Stomach smooth muscle (tissue), 2 donors: ENCODE measurements around the gene CLTB.
"Not testable (repeated sequence)": the region's sequence is repeated elsewhere in the genome, so short reads cannot be mapped to it uniquely, and the experiment has no call there.

ENCODE experiments used
- H3K27ac ChIP-seq: one replicate; pipeline ENCODE4 v1.7.0; 2013; ENCODE audit warnings: mild to moderate bottlenecking, low read length, inconsistent platforms
- H3K27me3 ChIP-seq, 2 donors: one replicate each; pipeline ENCODE4 v1.7.0; 2013; ENCODE audit warnings: low read length in 2 of 2; ENCODE audit not compliant: insufficient read depth in 2 of 2, control insufficient read depth in 1 of 2
- H3K36me3 ChIP-seq, 2 donors: one replicate each; pipeline ENCODE4 v1.7.0; 2013; ENCODE audit warnings: low read length in 2 of 2; ENCODE audit not compliant: control insufficient read depth in 2 of 2, insufficient read depth in 2 of 2
- H3K4me1 ChIP-seq: one replicate; pipeline ENCODE4 v1.7.0; 2013; ENCODE audit warnings: low read length; ENCODE audit not compliant: control insufficient read depth, insufficient read depth
- H3K4me3 ChIP-seq, 2 donors: one replicate each; pipeline ENCODE4 v1.7.0; 2013; ENCODE audit warnings: low read length in 2 of 2
- H3K9ac ChIP-seq, 2 donors: one replicate each; pipeline ENCODE4 v1.7.0; 2013; ENCODE audit warnings: low read length in 2 of 2, mild to moderate bottlenecking in 1 of 2
- H3K9me3 ChIP-seq, 2 donors: one replicate each; pipeline ENCODE4 v1.7.0; 2013; ENCODE audit warnings: low read length in 2 of 2; ENCODE audit not compliant: control insufficient read depth in 2 of 2
- donor health status: healthy.
- donor health status: Pancreatic carcinoma.

CLTB gene

DNA sequence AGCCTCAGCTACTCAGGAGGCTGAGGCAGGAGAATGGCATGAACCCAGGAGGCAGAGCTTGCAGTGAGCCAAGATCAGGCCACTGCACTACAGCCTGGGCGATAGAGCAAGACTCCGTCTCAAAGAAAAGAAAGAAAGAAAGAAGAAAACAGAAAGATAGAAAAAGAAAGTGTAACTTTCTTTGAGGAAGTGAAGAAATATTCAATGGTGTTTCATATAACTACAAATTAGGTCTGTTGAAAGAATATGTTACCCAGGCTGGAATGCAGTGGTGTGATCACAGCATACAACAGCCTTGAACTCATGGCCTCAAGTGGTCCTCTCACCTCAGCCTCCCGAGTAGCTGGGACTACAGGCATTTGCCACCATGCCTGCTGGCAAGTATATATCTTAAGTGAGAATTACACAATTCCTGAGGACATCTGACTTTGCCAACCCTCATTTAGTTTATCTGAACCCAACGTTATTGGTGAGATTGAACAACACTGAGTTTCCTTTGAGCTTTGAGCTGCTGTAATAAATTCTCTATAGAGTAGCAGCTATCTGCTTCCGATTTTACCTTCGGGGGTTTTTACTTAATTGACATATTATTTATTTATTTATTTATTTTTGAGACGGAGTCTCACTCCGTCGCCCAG is 29.8 kb upstream of the CLTB start:
- H3K9me3 ChIP-seq: no peaks in the 10 kb centered on the region
- H3K4me1 ChIP-seq: peaks cover 20% of the 10 kb centered on the region
- H3K36me3 ChIP-seq: no peaks in the 10 kb centered on the region
- peaks cover 0 to 2% of the 10 kb centered on the region in 2 donors for H3K27me3 ChIP-seq
- H3K27ac ChIP-seq: no peak overlapping the region
- no peak overlapping the region for H3K4me3 ChIP-seq
- H3K9ac ChIP-seq: no peak overlapping the region

- Histone ChIP-seq H3K9me3 (no peaks in the 10 kb centered on the region), H3K27ac (no peak overlapping the region), H3K27me3 (peaks cover 0 to 7% of the 10 kb centered on the region in 2 donors), H3K9ac (no peak overlapping the region), H3K4me3 (no peak overlapping the region), H3K4me1 (peaks cover 19% of the 10 kb centered on the region), H3K36me3 (no peaks in the 10 kb centered on the region)
Observed at GRCh38 chr5:176444742-176445141, 28.4 kb upstream of the CLTB start.

- H3K4me3 ChIP-seq, H3K9me3 ChIP-seq, H3K27me3 ChIP-seq, H3K27ac ChIP-seq, H3K36me3 ChIP-seq, H3K9ac ChIP-seq, H3K4me1 ChIP-seq: not testable (repeated sequence)
Observed at GRCh38 chr5:176442911-176443310, 26.6 kb upstream of the CLTB start.

DNA sequence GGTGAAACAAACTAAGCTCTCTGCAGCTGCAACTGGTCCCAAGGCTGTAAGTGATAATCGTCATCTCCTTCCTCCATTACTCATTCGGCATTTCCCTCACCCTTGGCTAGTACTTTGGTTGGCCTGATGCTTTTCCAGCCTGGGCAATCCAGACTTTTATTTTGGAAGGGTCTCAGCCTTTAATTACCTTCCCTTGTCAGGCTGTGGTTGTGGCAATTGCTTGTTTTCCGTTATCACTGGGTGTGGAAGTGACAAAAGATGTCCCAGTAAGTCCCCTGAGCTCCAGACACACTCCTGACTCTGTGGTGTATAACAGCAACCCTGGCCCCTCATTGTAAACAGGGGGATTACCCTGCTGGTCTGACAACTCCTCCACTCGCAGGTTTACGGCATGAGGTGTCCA is 25.6 kb upstream of the CLTB start:
- Histone ChIP-seq H3K9ac (no peak overlapping the region), H3K4me1 (peaks cover under 1% of the 10 kb centered on the region), H3K36me3 (no peaks in the 10 kb centered on the region), H3K27ac (no peak overlapping the region), H3K4me3 (no peak overlapping the region), H3K27me3 (peaks cover 0 to 7% of the 10 kb centered on the region in 2 donors), H3K9me3 (no peaks in the 10 kb centered on the region)

DNA sequence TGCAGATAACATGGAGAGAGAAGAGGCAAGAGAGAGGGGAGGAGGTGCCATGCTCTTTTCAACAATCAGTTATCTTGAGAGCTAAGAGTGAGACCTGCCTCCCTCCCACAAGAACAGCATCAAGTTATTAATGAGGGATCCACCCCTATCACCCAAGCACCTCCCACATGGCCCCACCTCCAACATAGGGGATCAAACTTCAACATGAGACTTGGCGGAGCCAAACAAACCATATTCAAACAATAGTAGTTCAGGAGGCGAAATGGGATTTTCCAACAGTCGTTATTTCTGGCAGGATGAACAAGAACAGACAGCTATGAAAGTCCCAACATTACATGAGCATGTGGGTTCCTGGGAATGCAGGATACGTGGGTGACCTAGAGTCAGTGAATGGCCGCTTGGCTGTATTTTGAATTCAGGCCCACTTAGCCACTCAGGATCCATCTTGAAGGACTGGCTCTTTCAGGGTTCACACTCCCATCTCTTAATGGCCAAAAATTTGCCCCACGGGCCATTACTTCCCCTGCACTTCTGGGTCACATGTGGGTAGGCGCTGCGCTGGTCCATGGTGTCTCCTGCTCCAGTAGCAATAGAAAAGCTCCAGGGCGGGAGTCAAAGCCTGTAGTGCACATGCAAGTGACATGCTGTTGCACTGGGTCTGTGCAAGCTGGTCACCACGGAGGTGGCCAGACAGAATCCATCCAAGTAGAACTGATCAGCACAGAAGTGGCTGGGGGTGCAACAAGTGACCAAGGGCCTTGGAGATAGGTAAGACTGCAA is 24.8 kb upstream of the CLTB start:
- Histone ChIP-seq H3K27ac (no peak overlapping the region), H3K4me3 (no peak overlapping the region), H3K9me3 (no peaks in the 10 kb centered on the region), H3K27me3 (peaks cover 0 to 7% of the 10 kb centered on the region in 2 donors), H3K9ac (no peak overlapping the region), H3K4me1 (no peaks in the 10 kb centered on the region), H3K36me3 (no peaks in the 10 kb centered on the region)

DNA sequence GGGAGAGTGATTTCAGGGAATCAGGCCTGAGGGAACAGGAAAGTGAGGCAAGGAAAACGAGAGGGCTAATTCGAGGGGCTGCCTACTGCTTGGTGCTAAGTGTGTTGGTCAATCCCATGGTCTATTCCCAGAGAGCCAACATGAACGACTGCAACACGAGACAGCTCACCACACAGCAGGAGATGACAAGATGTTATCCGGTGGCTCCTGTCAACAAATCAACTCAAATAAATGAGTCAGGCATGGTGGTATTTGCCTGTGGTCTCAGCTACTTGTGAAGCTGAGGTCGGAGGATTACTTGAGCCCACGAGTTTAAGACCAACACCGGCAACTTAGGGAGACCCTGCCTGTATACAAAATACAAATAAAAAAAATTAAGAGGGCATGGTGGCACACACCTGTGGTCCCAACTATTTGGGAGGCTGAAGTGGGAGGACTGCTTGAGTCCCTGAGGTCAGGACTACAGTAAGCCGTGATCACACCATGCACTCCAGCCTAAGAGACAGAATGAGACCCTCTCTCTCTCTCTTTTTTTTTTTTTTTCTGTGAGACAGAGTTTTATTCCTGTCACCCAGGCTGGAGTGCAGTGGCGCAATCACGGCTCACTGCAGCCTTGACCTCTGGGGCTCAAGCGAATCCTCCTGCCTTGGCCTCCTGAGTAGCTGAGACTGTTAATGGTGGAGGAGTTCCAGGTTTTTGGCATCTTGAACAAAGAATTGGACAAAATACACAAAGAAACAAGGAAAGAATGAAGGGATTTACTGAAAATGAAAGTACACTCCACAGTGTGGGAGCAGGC is 22.8 kb upstream of the CLTB start:
- Histone ChIP-seq H3K27ac (no peak overlapping the region), H3K4me1 (no peaks in the 10 kb centered on the region), H3K4me3 (no peak overlapping the region), H3K27me3 (peaks cover 0 to 7% of the 10 kb centered on the region in 2 donors), H3K36me3 (no peaks in the 10 kb centered on the region), H3K9ac (no peak overlapping the region), H3K9me3 (no peaks in the 10 kb centered on the region)

DNA sequence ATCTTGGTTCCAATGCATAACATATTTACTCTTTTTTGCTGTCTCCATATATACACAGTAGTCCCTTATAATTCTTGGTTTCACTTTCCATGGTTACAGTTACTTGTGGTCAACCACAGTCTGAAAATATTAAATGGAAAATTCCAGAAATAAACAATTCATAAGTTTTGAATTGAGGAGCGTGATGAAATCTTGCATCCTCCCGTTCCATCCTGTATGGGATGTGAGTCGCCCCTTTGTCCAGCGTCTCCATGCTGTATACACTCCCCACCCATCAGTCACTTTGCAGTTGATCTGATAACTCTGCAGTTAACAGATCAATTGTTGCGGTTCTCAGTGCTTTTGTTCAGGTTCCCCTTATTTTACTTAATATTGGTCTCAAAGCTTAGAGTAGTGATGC is 20.3 kb upstream of the CLTB start:
- Histone ChIP-seq H3K9ac (no peak overlapping the region), H3K4me3 (no peak overlapping the region), H3K36me3 (no peaks in the 10 kb centered on the region), H3K9me3 (no peaks in the 10 kb centered on the region), H3K4me1 (no peaks in the 10 kb centered on the region), H3K27ac (no peak overlapping the region), H3K27me3 (peaks cover 0 to 5% of the 10 kb centered on the region in 2 donors)

- H3K27ac ChIP-seq: no peak overlapping the region
- no peaks in the 10 kb centered on the region for H3K9me3 ChIP-seq
- H3K27me3 ChIP-seq: no peaks in the 10 kb centered on the region
- no peaks in the 10 kb centered on the region for H3K4me1 ChIP-seq
- H3K4me3 ChIP-seq: no peak overlapping the region
- no peaks in the 10 kb centered on the region for H3K36me3 ChIP-seq
- H3K9ac ChIP-seq: no peak overlapping the region
Observed at GRCh38 chr5:176432707-176433106, 16.4 kb upstream of the CLTB start.

GRCh38 chr5:176429972-176430371 is 13.6 kb upstream of the CLTB start:
- H3K9me3 ChIP-seq: no peaks in the 10 kb centered on the region
- no peak overlapping the region for H3K27ac ChIP-seq
- no peaks in the 10 kb centered on the region for H3K27me3 ChIP-seq
- H3K4me3 ChIP-seq: no peak overlapping the region
- H3K9ac ChIP-seq: no peak overlapping the region
- no peaks in the 10 kb centered on the region for H3K36me3 ChIP-seq
- H3K4me1 ChIP-seq: no peaks in the 10 kb centered on the region

GRCh38 chr5:176427971-176428370 is 11.6 kb upstream of the CLTB start:
- H3K9me3 ChIP-seq: no peaks in the 10 kb centered on the region
- H3K27ac ChIP-seq: no peak overlapping the region
- no peak overlapping the region for H3K4me3 ChIP-seq
- H3K36me3 ChIP-seq: no peaks in the 10 kb centered on the region
- H3K9ac ChIP-seq: no peak overlapping the region
- no peaks in the 10 kb centered on the region for H3K4me1 ChIP-seq
- no peaks in the 10 kb centered on the region for H3K27me3 ChIP-seq
